Neural crest cell (in vitro differentiated cells): ENCODE measurements around the gene CCSER2. TPM values are rescaled to one million over a fixed set of nuclear protein-coding genes. Genes with fewer than 3 reads are reported as not detected.
A peak's percentile ranks its signal among the peaks of the same experiment; 100 is the strongest.

Experiments
- DNase-seq: peaks from one replicate; pipeline ENCODE4 v3.0.0; 2021; ENCODE audit warnings: low read depth, mixed read lengths, low spot score
- H3K27ac Mint-ChIP-seq: one replicate; pipeline ENCODE4 v1.8.0; 2021; ENCODE audit warnings: mild to moderate bottlenecking, mixed read lengths; ENCODE audit not compliant: unreplicated experiment
- H3K27me3 Mint-ChIP-seq: 2 replicates; pipeline ENCODE4 v1.8.0; 2021; ENCODE audit warnings: low read depth, mild to moderate bottlenecking, mixed read lengths
- H3K36me3 Mint-ChIP-seq: 2 replicates; pipeline ENCODE4 v1.8.0; 2021; ENCODE audit warnings: low read depth, mild to moderate bottlenecking, mixed read lengths
- H3K4me1 Mint-ChIP-seq: 2 replicates; pipeline ENCODE4 v1.8.0; 2021; ENCODE audit warnings: mixed read lengths
- H3K4me3 Mint-ChIP-seq: one replicate; pipeline ENCODE4 v1.8.0; 2021; ENCODE audit warnings: mild to moderate bottlenecking, mixed read lengths
- H3K9me3 Mint-ChIP-seq: 2 replicates; pipeline ENCODE4 v1.8.0; 2021; ENCODE audit warnings: mixed read lengths
- CTCF ChIP-seq: fragments of 200-600 bp; sonication (generic); conservative IDR thresholded peaks from 2 replicates; pipeline ENCODE4 v1.5.0; 2021; ENCODE audit warnings: antibody characterized with exemption, mild to moderate bottlenecking
- total RNA-seq: library from RNA; stranded (reverse); gene quantifications from 2 replicates; pipeline ENCODE4 v1.2.1, GENCODE V29; 2021

Gene CCSER2
- total RNA-seq, 1 donor from 2014 or later: 37.5 TPM

- Mint-ChIP-seq H3K4me1 (peaks cover 18% of the 10 kb centered on the region), H3K27me3 (no peaks in the 10 kb centered on the region), H3K27ac (no peak overlapping the region), H3K4me3 (no peak overlapping the region), H3K9me3 (no peaks in the 10 kb centered on the region), H3K36me3 (peaks cover 4% of the 10 kb centered on the region)
- no peak for DNase-seq
- TF ChIP-seq CTCF: no peak
Observed at GRCh38 chr10:84427903-84428650, 99.7 kb downstream of the CCSER2 start.

- Mint-ChIP-seq H3K4me3 (no peak overlapping the region), H3K4me1 (peaks cover 18% of the 10 kb centered on the region), H3K36me3 (peaks cover 3% of the 10 kb centered on the region), H3K9me3 (no peaks in the 10 kb centered on the region), H3K27me3 (no peaks in the 10 kb centered on the region), H3K27ac (no peak overlapping the region)
- TF ChIP-seq CTCF: no peak
- no peak for DNase-seq
Observed at GRCh38 chr10:84428711-84429110, 100.3 kb downstream of the CCSER2 start.

GRCh38 chr10:84429926-84430520 lies 101.6 kb downstream of the CCSER2 start:
- H3K27me3 Mint-ChIP-seq: no peaks in the 10 kb centered on the region
- no peak overlapping the region for H3K4me3 Mint-ChIP-seq

GRCh38 chr10:84432891-84433290 lies 104.5 kb downstream of the CCSER2 start:
- H3K27me3 Mint-ChIP-seq: no peaks in the 10 kb centered on the region
- peaks cover 10% of the 10 kb centered on the region for H3K36me3 Mint-ChIP-seq
- no peak overlapping the region for H3K27ac Mint-ChIP-seq
- TF ChIP-seq CTCF: no peak
- peaks cover 10% of the 10 kb centered on the region for H3K4me1 Mint-ChIP-seq
- DNase-seq: no peak
- H3K4me3 Mint-ChIP-seq: no peak overlapping the region
- H3K9me3 Mint-ChIP-seq: no peaks in the 10 kb centered on the region

More at GRCh38 chr10:84429926-84430520, 101.6 kb downstream of the CCSER2 start:
- DNase-seq: peak; percentile 55
- Mint-ChIP-seq H3K4me1 (peaks cover 12% of the 10 kb centered on the region), H3K9me3 (no peaks in the 10 kb centered on the region), H3K27ac (no peak overlapping the region), H3K36me3 (peaks cover 3% of the 10 kb centered on the region)
- TF ChIP-seq CTCF: peak; percentile 75

GRCh38 chr10:84440781-84441180 lies 112.4 kb downstream of the CCSER2 start:
- no peaks in the 10 kb centered on the region for H3K27me3 Mint-ChIP-seq
- no peak for DNase-seq
- no peak for TF ChIP-seq CTCF
- no peaks in the 10 kb centered on the region for H3K4me1 Mint-ChIP-seq
- H3K9me3 Mint-ChIP-seq: peaks cover 11% of the 10 kb centered on the region
- peaks cover 40% of the 10 kb centered on the region for H3K36me3 Mint-ChIP-seq
- H3K4me3 Mint-ChIP-seq: no peak overlapping the region
- H3K27ac Mint-ChIP-seq: no peak overlapping the region
